LNCaP clone FGC (cell line): ENCODE data around the gene INPP5K.
"Not testable (repeated sequence)": the region's sequence is repeated elsewhere in the genome, so short reads cannot be mapped to it uniquely, and the experiment has no call there.

Experiments used
- DNase-seq: peaks from one replicate; pipeline ENCODE4 v3.0.0-alpha.2; 2011; ENCODE audit warnings: low read depth
- H3K4me3 ChIP-seq: 2 replicates; pipeline ENCODE4 v1.5.1; 2011; ENCODE audit warnings: mild to moderate bottlenecking, low read depth, low read length, control low read depth
- TF ChIP-seq, protein P1 (sequence below): IDR thresholded peaks from 2 replicates; pipeline ENCODE4 v1.5.1; 2012; ENCODE audit warnings: mild to moderate bottlenecking; ENCODE audit not compliant: control insufficient read depth, insufficient read depth; ENCODE audit errors: extremely low read depth

The INPP5K gene

DNA sequence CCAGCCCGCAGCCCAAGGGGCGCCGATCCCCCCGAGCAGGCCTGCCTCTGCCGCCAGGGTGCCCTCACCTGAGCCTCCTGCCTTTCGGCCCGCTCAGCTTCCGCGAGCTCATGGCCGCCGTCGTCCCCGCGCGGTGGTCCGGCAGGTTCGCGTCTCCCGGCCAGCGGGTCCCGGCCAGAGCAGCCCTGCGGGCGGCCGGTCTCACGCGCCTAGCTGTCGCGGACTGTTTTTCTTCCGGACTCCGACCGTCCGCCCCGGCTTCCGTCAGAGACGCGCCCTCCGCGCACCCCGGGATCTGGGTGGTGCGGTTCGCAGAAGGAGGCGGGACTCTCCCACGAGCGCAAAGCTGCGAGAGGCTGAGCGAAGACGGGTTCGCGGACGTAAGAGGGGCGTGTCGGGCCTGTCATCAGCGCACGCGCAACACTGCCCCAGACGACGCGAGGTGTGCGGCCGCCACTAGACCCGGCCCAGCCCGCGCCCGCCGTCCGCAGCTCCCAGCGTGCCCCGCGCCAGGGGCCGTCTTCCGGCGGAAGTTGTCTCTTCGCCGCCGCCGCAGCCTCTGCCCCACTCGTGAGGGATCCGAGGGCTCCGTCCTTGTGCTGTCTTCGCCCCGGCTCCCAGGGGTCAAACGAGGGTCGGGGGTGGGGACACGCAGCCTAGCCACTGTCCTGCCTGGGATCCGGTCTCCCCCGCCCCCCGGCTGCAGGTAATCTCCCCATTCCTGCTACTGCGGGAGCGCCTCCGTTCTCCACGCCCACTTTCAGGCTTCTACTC, at the start of gene INPP5K:
Gene INPP5K, minus strand, starts transcription at position 225 of the 774 bp plus-strand sequence. Its CDS starts 113 bp downstream, at position 112.
- TF ChIP-seq, protein P1, sequence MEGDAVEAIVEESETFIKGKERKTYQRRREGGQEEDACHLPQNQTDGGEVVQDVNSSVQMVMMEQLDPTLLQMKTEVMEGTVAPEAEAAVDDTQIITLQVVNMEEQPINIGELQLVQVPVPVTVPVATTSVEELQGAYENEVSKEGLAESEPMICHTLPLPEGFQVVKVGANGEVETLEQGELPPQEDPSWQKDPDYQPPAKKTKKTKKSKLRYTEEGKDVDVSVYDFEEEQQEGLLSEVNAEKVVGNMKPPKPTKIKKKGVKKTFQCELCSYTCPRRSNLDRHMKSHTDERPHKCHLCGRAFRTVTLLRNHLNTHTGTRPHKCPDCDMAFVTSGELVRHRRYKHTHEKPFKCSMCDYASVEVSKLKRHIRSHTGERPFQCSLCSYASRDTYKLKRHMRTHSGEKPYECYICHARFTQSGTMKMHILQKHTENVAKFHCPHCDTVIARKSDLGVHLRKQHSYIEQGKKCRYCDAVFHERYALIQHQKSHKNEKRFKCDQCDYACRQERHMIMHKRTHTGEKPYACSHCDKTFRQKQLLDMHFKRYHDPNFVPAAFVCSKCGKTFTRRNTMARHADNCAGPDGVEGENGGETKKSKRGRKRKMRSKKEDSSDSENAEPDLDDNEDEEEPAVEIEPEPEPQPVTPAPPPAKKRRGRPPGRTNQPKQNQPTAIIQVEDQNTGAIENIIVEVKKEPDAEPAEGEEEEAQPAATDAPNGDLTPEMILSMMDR: no peak
- DNase-seq: peak; percentile 90
- peak within 1 kb of the TSS; percentile 83 for H3K4me3 ChIP-seq

DNA sequence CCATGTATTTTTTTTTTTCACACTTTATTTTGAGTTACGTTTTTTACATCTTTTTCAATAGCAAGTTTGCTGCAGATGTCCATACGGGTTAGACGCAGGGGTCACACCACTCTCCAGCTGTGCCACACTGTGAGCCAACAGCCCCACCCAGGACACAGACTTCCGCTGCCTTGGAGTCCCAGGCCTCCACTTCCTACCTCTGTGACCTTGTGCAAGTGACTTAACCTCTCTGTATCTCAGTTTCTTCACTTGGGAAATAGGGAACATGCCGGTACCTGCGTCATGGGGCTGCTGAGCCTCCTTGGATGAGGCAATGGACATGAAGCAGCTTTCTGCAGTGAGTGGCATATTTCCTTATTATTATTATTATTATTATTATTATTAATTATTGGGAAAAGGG, 49.5 kb upstream of the INPP5K start:
- no peak for DNase-seq
- TF ChIP-seq, protein P1: no peak
- H3K4me3 ChIP-seq: no peak overlapping the region

DNA sequence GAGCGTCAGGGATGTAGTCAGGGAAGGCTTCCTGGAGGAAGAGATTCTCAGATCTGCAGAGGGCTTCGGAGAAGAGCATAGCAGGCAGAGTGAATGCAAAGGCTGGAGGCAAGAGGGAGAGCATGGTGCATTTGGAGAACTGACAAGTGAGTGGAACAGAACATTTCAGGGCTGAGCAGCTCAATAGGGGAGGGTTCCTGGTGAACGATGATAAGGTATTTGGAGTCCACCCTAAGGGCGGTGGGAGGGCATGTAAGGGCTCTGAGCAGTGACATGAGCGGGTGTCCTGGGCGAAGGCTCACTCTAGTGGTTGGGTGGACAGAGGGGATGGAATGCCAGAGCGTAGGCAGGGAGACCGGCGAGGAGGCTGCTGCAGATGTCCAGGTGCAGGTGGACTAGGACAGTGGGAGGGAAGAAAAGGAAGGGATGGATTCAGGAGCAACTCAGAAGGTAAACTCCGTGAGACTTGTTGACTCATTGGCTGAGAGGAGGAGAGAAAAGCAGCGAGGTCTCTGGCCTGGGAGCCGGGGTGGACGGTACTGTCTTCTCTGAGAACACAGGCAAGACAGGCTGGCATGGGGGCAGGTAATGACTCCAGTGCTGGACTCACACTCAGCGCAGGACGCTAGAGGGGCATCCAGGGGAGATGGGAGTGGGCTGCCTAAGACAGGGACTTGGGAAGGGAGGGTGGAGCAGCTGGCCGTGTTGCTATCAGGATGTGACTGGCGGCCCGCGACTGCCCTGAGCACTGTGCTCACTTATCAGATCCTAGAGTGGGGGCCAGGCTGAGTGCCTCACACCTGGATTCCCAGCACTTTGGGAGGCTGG, 47.6 kb upstream of the INPP5K start:
- no peak for DNase-seq
- H3K4me3 ChIP-seq: no peak overlapping the region
- TF ChIP-seq, protein P1: no peak

DNA sequence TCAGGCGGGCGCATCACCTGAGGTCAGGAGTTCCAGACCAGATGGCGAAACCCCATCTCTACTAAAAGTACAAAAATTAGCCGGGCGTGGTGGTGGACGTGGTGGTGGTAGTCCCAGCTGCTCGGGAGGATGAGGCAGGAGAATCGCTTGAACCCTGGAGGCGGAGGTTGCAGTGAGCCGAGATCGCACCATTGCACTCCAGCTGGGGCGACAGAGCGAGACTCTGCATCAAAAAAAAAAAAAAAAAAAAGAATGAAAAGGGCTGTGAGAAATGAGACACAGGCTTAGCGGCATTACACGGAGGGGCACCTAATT, 47.0 kb upstream of the INPP5K start:
- DNase-seq, H3K4me3 ChIP-seq: not testable (repeated sequence)

DNA sequence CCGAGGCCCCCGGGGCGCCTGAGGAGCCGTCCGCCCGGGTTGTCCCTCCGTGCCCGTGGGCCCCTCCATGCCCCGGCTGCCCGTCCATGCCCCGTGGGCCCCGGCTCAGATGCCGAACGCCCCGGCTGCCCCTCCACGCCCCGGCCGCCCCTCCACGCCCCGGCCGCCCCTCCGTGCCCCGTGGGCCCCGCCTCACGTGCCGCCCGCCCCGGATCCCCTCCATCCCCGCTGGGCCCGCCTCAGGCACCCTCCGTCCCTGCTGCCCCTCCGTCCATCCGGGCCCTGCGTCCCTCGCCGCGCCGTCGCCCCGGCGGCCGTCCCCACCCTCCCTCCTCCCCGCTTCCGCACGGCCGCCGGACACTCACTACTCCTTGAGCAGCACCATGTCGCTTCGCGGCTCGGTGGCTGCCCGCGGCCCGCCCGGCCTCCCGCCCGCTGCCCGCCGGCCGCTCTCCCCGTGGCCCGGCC, 45.8 kb upstream of the INPP5K start:
- TF ChIP-seq, protein P1: no peak
- DNase-seq: no peak
- peak overlapping the region; percentile 89 for H3K4me3 ChIP-seq

DNA sequence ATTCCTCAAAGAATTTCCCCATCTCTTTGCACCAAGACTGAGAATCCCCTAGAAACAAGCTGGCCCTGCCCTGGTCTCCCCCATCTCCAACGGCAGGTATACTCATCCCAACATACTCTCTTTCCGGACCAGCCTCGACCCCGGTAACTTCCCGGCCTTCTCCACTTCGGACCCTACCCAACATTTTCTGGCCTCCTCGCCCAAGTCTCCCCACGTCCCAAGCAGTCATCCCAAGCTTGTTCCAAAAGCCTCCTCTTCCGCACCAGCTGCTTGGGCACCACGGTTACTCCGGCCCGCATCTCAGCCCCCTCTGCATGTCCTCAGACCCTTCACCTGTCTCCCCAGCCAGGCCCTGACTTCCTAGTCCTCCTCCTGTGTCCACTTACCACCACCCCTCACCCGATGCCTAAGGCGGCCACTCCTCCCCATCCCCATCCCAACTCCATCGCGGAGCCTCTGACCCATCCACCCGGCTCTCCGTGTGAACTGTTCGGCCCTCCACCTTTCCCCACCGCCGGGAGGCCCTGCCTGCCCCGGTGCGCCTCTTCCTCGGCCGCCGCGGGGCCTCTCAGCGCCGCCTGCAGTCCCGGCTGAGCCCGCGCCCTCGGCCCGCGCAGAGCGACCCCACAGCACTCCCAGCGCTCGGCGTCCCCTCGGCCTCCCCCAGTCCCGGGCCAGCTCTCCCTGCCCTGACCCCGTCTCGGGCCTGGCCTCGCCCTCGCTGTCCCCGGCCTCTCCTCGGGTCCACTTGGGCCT, 45.2 kb upstream of the INPP5K start:
- DNase-seq: no peak
- peak overlapping the region; percentile 89 for H3K4me3 ChIP-seq
- TF ChIP-seq, protein P1: no peak

DNA sequence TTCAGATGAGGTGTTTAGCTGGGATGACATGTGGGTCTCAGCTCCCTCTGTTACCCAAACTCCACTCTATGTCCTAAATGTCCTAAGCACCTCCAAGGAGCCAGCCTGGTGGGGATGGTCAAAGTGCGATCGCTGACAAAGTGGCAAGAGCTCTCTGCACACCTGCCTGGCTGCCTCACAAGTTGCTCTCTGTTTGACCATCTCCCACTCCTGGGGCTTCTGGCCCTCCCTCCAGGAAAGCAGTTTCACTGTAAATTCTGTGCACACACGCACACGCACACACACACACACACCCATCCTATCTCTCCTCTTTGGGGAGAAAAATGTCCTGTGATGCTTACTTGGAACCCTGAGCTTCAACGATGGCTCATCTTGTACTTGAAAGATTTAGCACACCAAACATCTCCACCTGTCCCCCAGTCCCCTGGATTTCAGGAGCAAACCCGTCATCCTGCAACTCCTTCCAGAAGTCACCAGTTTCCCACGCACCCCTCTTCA, 44.5 kb upstream of the INPP5K start:
- DNase-seq: no peak
- peak overlapping the region; percentile 89 for H3K4me3 ChIP-seq
- TF ChIP-seq, protein P1: no peak
